ENCODE measurements around the gene INHBE. TPM values are rescaled to one million over a fixed set of nuclear protein-coding genes. Genes with fewer than 3 reads are reported as not detected.
"Not testable (repeated sequence)": the region's sequence is repeated elsewhere in the genome, so short reads cannot be mapped to it uniquely, and the experiment has no call there.

Gene INHBE
- total RNA-seq, 4 donors from 2014 or later, result not detected

GRCh38 chr12:57496822-57497221 is 41.7 kb downstream of the INHBE start:
- no peak overlapping the region for H3K27ac ChIP-seq
- intact Hi-C loops (cut with DNase I), result no loop called here
- no peaks in the 10 kb centered on the region for H3K27me3 ChIP-seq
- peaks cover 28 to 89% (median 35%) of the 10 kb centered on the region in 3 donors for H3K36me3 ChIP-seq
- H3K9me3 ChIP-seq, result no peaks in the 10 kb centered on the region
- DNase-seq, result no peak
- no peak for TF ChIP-seq POLR2A (IDR thresholded peaks at IDR 0.05)
- no peak for TF ChIP-seq CTCF (IDR thresholded peaks at IDR 0.05)
- H3K4me1 ChIP-seq, result no peaks in the 10 kb centered on the region
- H3K4me3 ChIP-seq, result no peak overlapping the region

- DNase-seq, result no peak
- intact Hi-C loops (cut with DNase I), result no loop called here
- H3K27ac ChIP-seq, result no peak overlapping the region
- peaks cover 28 to 89% (median 35%) of the 10 kb centered on the region in 3 donors for H3K36me3 ChIP-seq
- TF ChIP-seq POLR2A (IDR thresholded peaks at IDR 0.05) (no peak), CTCF (IDR thresholded peaks at IDR 0.05) (no peak)
- WGBS, 2 donors, result 89 to 94% methylated on average over 12 of the region's 12 CpGs
- no peak overlapping the region for H3K4me3 ChIP-seq
- H3K27me3 ChIP-seq, result no peaks in the 10 kb centered on the region
- no peaks in the 10 kb centered on the region for H3K9me3 ChIP-seq
- H3K4me1 ChIP-seq, result no peaks in the 10 kb centered on the region
Observed at GRCh38 chr12:57497223-57498131, 42.4 kb downstream of the INHBE start.

GRCh38 chr12:57498132-57498502 is 43.0 kb downstream of the INHBE start:
- no peak overlapping the region for H3K4me3 ChIP-seq
- no peak for TF ChIP-seq CTCF (IDR thresholded peaks at IDR 0.05)
- TF ChIP-seq POLR2A (IDR thresholded peaks at IDR 0.05), result no peak
- no peak overlapping the region for H3K27ac ChIP-seq
- H3K27me3 ChIP-seq, result no peaks in the 10 kb centered on the region
- peaks cover 28 to 90% (median 35%) of the 10 kb centered on the region in 3 donors for H3K36me3 ChIP-seq
- no peak for DNase-seq
- 89 to 98% methylated on average over 6 to 7 of the region's 9 CpGs for WGBS, 2 donors
- no peaks in the 10 kb centered on the region for H3K9me3 ChIP-seq
- H3K4me1 ChIP-seq, result no peaks in the 10 kb centered on the region
- intact Hi-C loops (cut with DNase I), result no loop called here

GRCh38 chr12:57498571-57498970 is 43.5 kb downstream of the INHBE start:
- TF ChIP-seq CTCF (IDR thresholded peaks at IDR 0.05), result no peak
- TF ChIP-seq POLR2A (IDR thresholded peaks at IDR 0.05), result no peak
- 87 to 94% methylated on average over 2 to 3 of the region's 4 CpGs for WGBS, 2 donors
- H3K9me3 ChIP-seq, result no peaks in the 10 kb centered on the region
- H3K4me3 ChIP-seq, result no peak overlapping the region
- no peaks in the 10 kb centered on the region for H3K4me1 ChIP-seq
- H3K27me3 ChIP-seq, result no peaks in the 10 kb centered on the region
- no peak overlapping the region for H3K27ac ChIP-seq
- peaks cover 28 to 94% (median 35%) of the 10 kb centered on the region in 3 donors for H3K36me3 ChIP-seq
- intact Hi-C loops (cut with DNase I), result no loop called here
- DNase-seq, result no peak

GRCh38 chr12:57500213-57500612 is 45.1 kb downstream of the INHBE start:
- intact Hi-C loops (cut with DNase I), result no loop called here
- Histone ChIP-seq H3K36me3 (peaks cover 35 to 100% (median 37%) of the 10 kb centered on the region in 3 donors), H3K9me3 (no peaks in the 10 kb centered on the region), H3K4me3 (no peak overlapping the region), H3K4me1 (no peaks in the 10 kb centered on the region), H3K27me3 (no peaks in the 10 kb centered on the region), H3K27ac (no peak overlapping the region)
- WGBS, 2 donors, result 95 to 96% methylated on average over 11 of the region's 11 CpGs
- TF ChIP-seq POLR2A (IDR thresholded peaks at IDR 0.05) (no peak), CTCF (IDR thresholded peaks at IDR 0.05) (no peak)
- no peak for DNase-seq

- H3K4me1 ChIP-seq; intact Hi-C loops (cut with DNase I); DNase-seq; H3K4me3 ChIP-seq; H3K27ac ChIP-seq; H3K9me3 ChIP-seq; H3K27me3 ChIP-seq: not testable (repeated sequence)
- WGBS, 2 donors, result 97% methylated on average over 19 to 20 of the region's 22 CpGs
- peaks cover 40 to 94% (median 49%) of the 10 kb centered on the region in 3 donors for H3K36me3 ChIP-seq
Observed at GRCh38 chr12:57502311-57502969, 47.3 kb downstream of the INHBE start.

- intact Hi-C loops (cut with DNase I); H3K9me3 ChIP-seq; H3K27me3 ChIP-seq; H3K4me3 ChIP-seq; DNase-seq; H3K27ac ChIP-seq: not testable (repeated sequence)
- H3K36me3 ChIP-seq, result peaks cover 5 to 78% (median 20%) of the 10 kb centered on the region in 3 donors
- H3K4me1 ChIP-seq, result peaks cover 0 to 17% (median 0%) of the 10 kb centered on the region in 3 donors
- WGBS, 2 donors, result 79 to 92% methylated on average over 3 of the region's 4 CpGs
Observed at GRCh38 chr12:57506541-57506940, 51.4 kb downstream of the INHBE start.
